NCI-H1092 (cell line): ENCODE results near the gene ASXL1.

Experiments used
- DNase-seq: peaks from one replicate; lab custom pipeline; 2025; lab: John Stamatoyannopoulos, UW

Gene ASXL1

GRCh38 chr20:32480371-32481241, 122.5 kb downstream of the ASXL1 start:
- no peak for DNase-seq

- DNase-seq: no peak
Measured at GRCh38 chr20:32481311-32482142, 123.4 kb downstream of the ASXL1 start.

GRCh38 chr20:32482143-32482441, 124.0 kb downstream of the ASXL1 start:
- no peak for DNase-seq

DNA sequence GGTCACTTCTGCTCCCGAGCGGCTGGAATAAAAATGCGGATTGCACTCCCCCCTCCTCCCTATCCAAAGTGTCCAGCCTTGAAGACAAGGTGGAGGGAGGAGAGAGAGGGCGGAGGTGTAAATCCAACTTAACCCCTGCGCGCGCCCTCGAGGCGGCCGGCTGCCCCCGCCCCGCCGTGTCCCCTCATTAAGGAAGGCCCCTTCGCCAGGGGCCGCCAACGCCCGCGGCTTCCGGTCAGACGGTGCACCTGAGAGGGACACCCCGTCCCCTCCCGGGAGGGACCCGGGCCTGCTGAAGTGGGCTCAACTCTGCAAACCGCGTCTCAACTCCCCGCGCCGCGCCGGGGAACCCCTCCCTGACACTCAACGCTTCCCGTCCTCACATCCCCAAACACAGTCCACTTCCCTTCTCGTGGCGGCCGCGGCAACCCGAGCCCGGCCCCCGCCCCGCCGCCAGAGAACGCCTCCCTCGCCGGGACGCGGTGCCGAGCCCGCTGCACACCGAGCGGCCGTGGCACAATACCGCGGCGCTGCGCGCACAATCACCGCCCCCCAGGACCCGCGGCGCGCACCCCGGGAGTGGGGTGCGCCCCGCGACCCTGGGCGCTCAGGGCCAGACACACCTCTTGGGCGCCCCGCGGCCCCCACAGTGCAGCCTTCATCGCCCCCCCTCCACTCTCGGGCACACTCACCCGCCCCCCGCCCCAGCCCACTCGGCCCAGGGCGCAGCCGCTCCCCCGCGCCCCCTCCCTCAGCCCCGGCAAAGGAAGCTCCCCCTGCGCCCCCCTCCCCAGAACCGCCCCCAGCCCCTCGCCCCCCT, 124.5 kb downstream of the ASXL1 start:
- no peak for DNase-seq

GRCh38 chr20:32483351-32484224, 125.5 kb downstream of the ASXL1 start:
- DNase-seq: peak; percentile 78

GRCh38 chr20:32484225-32484957, 126.3 kb downstream of the ASXL1 start:
- no peak for DNase-seq

DNA sequence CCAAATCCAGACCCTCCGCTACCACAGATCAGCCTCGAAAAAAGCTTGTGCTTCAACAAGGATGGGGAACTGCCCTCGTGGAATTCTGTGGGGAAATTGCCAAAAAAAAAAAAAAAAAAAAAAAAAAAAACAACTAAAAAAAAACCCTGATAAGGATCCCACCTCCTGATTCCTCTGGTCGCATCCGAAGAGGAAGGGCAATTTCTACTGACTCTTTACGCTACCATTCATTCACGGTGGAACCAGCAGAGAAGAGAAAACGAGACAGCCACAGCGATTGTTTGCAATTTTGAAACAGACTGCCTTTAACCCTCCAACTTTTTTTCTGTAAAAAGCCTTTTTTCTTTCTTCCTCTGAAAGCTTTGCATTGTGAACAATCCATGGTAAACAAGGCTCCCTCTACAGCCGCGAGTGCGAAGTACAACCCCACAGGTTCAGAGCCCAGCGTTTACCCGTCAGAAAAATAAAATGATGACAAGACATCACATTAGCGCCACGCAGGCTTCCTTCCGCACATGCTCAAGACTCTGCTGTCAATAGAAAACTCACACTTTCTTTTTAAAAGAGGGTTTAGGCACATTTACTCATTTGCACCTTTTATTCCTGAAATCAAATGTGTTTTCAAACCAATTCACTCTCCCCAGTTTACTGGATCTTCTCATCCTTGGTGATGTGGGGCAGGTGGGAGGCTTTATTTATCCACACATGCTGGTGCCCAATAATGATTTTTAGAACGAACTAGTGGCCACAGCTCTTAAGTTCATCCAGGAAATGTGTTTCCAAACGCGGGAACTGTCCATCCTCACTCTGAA, 127.0 kb downstream of the ASXL1 start:
- peak; percentile 48 for DNase-seq

GRCh38 chr20:32485770-32486478, 127.8 kb downstream of the ASXL1 start:
- no peak for DNase-seq

- no peak for DNase-seq
Measured at GRCh38 chr20:32487381-32487780, 129.2 kb downstream of the ASXL1 start.

DNA sequence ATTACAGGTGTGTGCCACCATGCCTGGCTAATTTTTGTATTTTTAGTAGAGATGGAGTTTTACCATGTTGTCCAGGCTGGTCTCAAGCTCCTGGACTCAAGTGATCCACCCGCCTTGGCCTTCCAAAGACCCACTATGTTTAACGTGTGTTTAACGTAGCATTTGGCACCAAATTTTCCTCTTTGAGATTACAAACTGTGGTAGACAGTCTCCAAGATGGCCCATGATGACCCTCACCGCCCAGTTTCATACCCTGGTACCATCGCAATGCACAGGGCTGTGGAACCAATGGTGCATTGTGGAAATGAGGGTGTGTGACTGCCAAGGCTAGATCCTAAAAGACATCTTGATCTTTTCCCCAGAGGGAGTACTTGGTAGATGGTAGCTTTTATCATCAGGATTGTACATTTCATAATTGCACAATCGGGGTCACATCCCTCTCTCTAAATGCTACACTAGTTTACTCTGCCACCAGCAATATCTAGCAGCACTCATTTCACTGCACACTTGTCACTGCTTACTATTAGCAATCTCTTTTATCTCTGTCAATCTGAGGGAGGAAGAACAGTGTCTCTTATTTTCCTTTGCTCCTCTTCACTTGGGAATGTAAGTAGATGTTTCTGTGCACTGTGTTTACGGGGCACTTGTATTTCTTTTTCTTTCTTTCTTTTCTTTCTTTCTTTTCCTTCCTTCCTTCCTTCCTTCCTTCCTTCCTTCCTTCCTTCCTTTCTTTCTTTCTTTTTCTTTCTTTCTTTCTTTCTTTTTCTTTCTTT, 130.1 kb downstream of the ASXL1 start:
- no peak for DNase-seq
